Caco-2 (cell line): ENCODE results near the gene LRBA. TPM values are rescaled to one million over a fixed set of nuclear protein-coding genes. Genes with fewer than 3 reads are reported as not detected.

Source experiments
- BruUV-seq: library from RNA; stranded (reverse); fragments of 400-500 nt; replicated peaks from 2 replicates; lab custom pipeline; 2021; lab: Mats Ljungman, UMichigan
- CTCF ChIA-PET: fragments of 300-600 bp; sonication (Branson Sonifier 250); formaldehyde crosslinking; loops from one replicate; lab custom pipeline; 2022; ENCODE audit warnings: antibody characterized with exemption; lab: Charles Lee
- POLR2A ChIA-PET: fragments of 300-600 bp; sonication (Branson Sonifier 250); formaldehyde crosslinking; loops from one replicate; lab custom pipeline; 2022; ENCODE audit warnings: antibody characterized with exemption; lab: Charles Lee
- DNase-seq, 2 experiments: peaks; one replicate each; pipeline versions ENCODE4 v3.0.0 to v3.0.0-alpha.2; 2020 to 2022
- H3K27me3 ChIP-seq: replicated peaks from 2 replicates; pipeline ENCODE4 v1.6.0; 2011; ENCODE audit warnings: low read length; ENCODE audit not compliant: control insufficient read depth, insufficient read depth
- H3K36me3 ChIP-seq: 2 replicates; pipeline ENCODE4 v1.5.1; 2011; ENCODE audit warnings: low read length; ENCODE audit not compliant: control insufficient read depth, insufficient read depth
- H3K4me1 ChIP-seq: fragments of 250-450 bp; sonication (Bioruptor Pico); 2 replicates; pipeline ENCODE4 v1.5.1; 2020; ENCODE audit warnings: mild to moderate bottlenecking
- H3K4me3 ChIP-seq: 2 replicates; pipeline ENCODE4 v1.5.1; 2011; ENCODE audit warnings: low read depth, mild to moderate bottlenecking, control low read depth, low read length
- H3K9me3 ChIP-seq: fragments of 250-450 bp; sonication (Bioruptor Pico); 2 replicates; pipeline ENCODE4 v1.5.1; 2020; ENCODE audit warnings: mild to moderate bottlenecking, moderate library complexity
- H3K27ac Mint-ChIP-seq: one replicate; pipeline ENCODE4 v1.8.0; 2022; ENCODE audit warnings: mixed read lengths; ENCODE audit not compliant: unreplicated experiment
- H3K27me3 Mint-ChIP-seq: one replicate; pipeline ENCODE4 v1.8.0; 2022; ENCODE audit warnings: mixed read lengths; ENCODE audit not compliant: insufficient read depth, unreplicated experiment
- H3K36me3 Mint-ChIP-seq: one replicate; pipeline ENCODE4 v1.8.0; 2022; ENCODE audit warnings: mild to moderate bottlenecking, mixed read lengths; ENCODE audit not compliant: insufficient read depth, unreplicated experiment
- H3K4me1 Mint-ChIP-seq: one replicate; pipeline ENCODE4 v1.8.0; 2022; ENCODE audit warnings: low read depth, mixed read lengths; ENCODE audit not compliant: unreplicated experiment
- H3K4me3 Mint-ChIP-seq: one replicate; pipeline ENCODE4 v1.8.0; 2022; ENCODE audit warnings: mild to moderate bottlenecking, moderate library complexity, mixed read lengths; ENCODE audit not compliant: unreplicated experiment
- H3K9me3 Mint-ChIP-seq: one replicate; pipeline ENCODE4 v1.8.0; 2022; ENCODE audit warnings: mixed read lengths; ENCODE audit not compliant: unreplicated experiment
- intact Hi-C: fragments of 100-400 bp; cut with micrococcal nuclease; formaldehyde crosslinking; loops from one replicate; pipeline ENCODE4 v1.10.0; 2022; ENCODE audit not compliant: unreplicated experiment
- total RNA-seq: library from RNA; stranded (reverse); gene quantifications from 2 replicates; pipeline ENCODE4 v1.2.3, GENCODE V29; 2022
- TF ChIP-seq, protein P1 (sequence below), 2 experiments: fragments of 200-600 bp in 1 of 2; IDR thresholded peaks; 1 replicate in 1 of 2; 2 replicates in 1 of 2; pipeline versions ENCODE4 v1.5.1 to v1.8.0; 2011 to 2022; ENCODE audit warnings: antibody characterized with exemption in 1 of 2, control low read depth in 1 of 2, inconsistent platforms in 1 of 2, low read depth in 1 of 2, low read length in 1 of 2, mild to moderate bottlenecking in 1 of 2, moderate library complexity in 1 of 2; ENCODE audit not compliant: insufficient read depth in 1 of 2, severe bottlenecking in 1 of 2, unreplicated experiment in 1 of 2

LRBA gene
- total RNA-seq, 1 experiment from 2014 or later = 53.2 TPM

DNA sequence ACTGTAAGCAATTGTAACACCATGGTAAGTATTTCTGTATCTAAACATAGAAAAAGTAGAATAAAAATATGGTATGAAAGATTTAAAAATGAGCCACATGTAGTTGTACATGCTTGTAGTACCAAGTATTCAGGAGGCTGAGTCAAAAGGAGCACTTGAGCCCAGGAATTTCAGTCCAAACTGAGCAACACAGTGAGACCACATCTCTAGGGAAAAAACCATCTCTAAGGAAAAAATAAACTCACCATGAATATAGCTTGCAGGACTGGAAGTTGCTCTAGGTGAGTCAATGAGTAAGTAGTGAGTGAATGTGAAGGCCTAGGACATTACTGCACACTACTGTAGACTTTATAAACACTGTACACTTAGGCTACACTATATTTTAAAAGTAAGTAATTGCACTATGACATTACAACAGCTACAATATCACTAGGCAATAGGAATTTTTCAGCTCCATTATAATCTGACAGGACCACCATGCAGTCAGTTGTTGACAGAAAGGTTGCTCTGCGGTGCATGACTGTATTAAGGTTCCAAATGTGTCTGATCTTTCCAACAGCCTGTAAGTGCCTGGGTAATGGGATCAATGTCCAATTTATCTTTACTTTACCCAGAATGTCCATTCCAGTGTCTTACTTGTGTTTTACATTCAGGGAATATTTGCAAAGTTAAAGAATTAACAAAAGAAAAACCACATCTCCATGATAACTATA, 28.9 kb upstream of the LRBA start:
- POLR2A ChIA-PET = no interaction called here
- Mint-ChIP-seq H3K4me1 (peaks cover 7% of the 10 kb centered on the region), H3K9me3 (no peaks in the 10 kb centered on the region), H3K27me3 (no peaks in the 10 kb centered on the region), H3K4me3 (no peak overlapping the region), H3K27ac (no peak overlapping the region), H3K36me3 (no peaks in the 10 kb centered on the region)
- CTCF ChIA-PET = no interaction called here
- H3K27me3 ChIP-seq = no peaks in the 10 kb centered on the region
- TF ChIP-seq, protein P1, sequence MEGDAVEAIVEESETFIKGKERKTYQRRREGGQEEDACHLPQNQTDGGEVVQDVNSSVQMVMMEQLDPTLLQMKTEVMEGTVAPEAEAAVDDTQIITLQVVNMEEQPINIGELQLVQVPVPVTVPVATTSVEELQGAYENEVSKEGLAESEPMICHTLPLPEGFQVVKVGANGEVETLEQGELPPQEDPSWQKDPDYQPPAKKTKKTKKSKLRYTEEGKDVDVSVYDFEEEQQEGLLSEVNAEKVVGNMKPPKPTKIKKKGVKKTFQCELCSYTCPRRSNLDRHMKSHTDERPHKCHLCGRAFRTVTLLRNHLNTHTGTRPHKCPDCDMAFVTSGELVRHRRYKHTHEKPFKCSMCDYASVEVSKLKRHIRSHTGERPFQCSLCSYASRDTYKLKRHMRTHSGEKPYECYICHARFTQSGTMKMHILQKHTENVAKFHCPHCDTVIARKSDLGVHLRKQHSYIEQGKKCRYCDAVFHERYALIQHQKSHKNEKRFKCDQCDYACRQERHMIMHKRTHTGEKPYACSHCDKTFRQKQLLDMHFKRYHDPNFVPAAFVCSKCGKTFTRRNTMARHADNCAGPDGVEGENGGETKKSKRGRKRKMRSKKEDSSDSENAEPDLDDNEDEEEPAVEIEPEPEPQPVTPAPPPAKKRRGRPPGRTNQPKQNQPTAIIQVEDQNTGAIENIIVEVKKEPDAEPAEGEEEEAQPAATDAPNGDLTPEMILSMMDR (IDR thresholded peaks at IDR 0.05; ENCODE audit: insufficient read depth in 1 of 2, low read depth in 1 of 2, low read length in 1 of 2, severe bottlenecking in 1 of 2, unreplicated experiment in 1 of 2) = no peak
- H3K4me1 ChIP-seq = no peaks in the 10 kb centered on the region
- no TSS peak for BruUV-seq
- no peaks in the 10 kb centered on the region for H3K9me3 ChIP-seq
- no peaks in the 10 kb centered on the region for H3K36me3 ChIP-seq
- no peak overlapping the region for H3K4me3 ChIP-seq
- intact Hi-C loops = no loop called here
- DNase-seq = no peak

- Mint-ChIP-seq H3K27me3 (no peaks in the 10 kb centered on the region), H3K4me3 (no peak overlapping the region), H3K36me3 (peaks cover 6% of the 10 kb centered on the region), H3K9me3 (no peaks in the 10 kb centered on the region), H3K4me1 (peaks cover 17% of the 10 kb centered on the region), H3K27ac (no peak overlapping the region)
- POLR2A ChIA-PET = no interaction called here
- no peak for DNase-seq
- no peaks in the 10 kb centered on the region for H3K36me3 ChIP-seq
- CTCF ChIA-PET = no interaction called here
- intact Hi-C loops = no loop called here
- TF ChIP-seq, protein P1 (IDR thresholded peaks at IDR 0.05; ENCODE audit: insufficient read depth in 1 of 2, low read depth in 1 of 2, low read length in 1 of 2, severe bottlenecking in 1 of 2, unreplicated experiment in 1 of 2) = no peak
- H3K4me1 ChIP-seq = 0 out of 2 replicates have a peak, but pooled peaks cover 3% of the 10 kb centered on the region
- BruUV-seq = no TSS peak
- no peaks in the 10 kb centered on the region for H3K27me3 ChIP-seq
- H3K4me3 ChIP-seq = no peak overlapping the region
- no peaks in the 10 kb centered on the region for H3K9me3 ChIP-seq
Observed at GRCh38 chr4:151039733-151040132, 24.6 kb upstream of the LRBA start.

GRCh38 chr4:151038452-151039157, 23.5 kb upstream of the LRBA start:
- no peak overlapping the region for H3K4me3 Mint-ChIP-seq
- TF ChIP-seq, protein P1 (IDR thresholded peaks at IDR 0.05; ENCODE audit: insufficient read depth in 1 of 2, low read depth in 1 of 2, low read length in 1 of 2, severe bottlenecking in 1 of 2, unreplicated experiment in 1 of 2) = no peak
- no peaks in the 10 kb centered on the region for H3K36me3 ChIP-seq
- DNase-seq = no peak
- H3K36me3 Mint-ChIP-seq = peaks cover 6% of the 10 kb centered on the region
- intact Hi-C loops = no loop called here
- ChIA-PET POLR2A (no interaction called here), CTCF (no interaction called here)
- H3K27me3 ChIP-seq = no peaks in the 10 kb centered on the region
- H3K9me3 Mint-ChIP-seq = no peaks in the 10 kb centered on the region
- H3K4me1 ChIP-seq = 0 out of 2 replicates have a peak, but pooled peaks cover 3% of the 10 kb centered on the region
- H3K4me1 Mint-ChIP-seq = peaks cover 19% of the 10 kb centered on the region
- BruUV-seq = no TSS peak
- H3K9me3 ChIP-seq = no peaks in the 10 kb centered on the region
- H3K4me3 ChIP-seq = no peak overlapping the region
- H3K27me3 Mint-ChIP-seq = no peaks in the 10 kb centered on the region
- H3K27ac Mint-ChIP-seq = no peak overlapping the region
